ENCODE data around the gene GRIK2.

GRIK2 gene

DNA sequence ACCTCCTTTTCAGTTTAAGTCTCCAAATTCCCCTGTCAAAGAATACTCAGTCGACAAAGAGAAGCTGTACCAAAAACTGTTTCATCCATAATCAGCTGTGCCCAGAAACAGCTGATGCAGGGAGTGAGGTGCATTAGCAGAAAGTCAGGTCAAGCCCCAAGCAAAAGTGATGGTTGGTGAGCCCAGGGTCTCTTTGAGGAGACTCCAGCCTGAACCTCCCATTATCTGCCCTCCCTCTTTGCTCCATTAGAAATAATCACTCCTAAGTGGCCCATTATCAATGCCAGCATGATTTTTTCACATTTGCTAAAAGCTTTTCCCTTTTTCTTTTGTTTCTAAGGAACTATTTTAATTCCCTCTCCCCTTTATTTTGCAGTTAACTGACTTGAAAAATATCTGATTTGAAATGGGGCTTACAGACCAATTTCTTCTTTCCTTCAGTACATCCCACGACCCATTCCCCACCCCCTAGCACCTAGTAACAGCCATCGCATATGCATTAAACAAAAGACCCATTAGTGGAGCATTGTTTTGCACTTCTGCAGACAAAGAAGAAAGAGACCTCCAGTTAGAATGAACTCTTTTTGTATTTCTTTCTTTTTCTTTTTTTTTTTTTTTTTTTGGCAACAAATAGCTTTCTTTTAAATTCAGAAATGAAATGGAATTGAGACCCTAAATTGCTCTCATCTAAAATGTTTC, 257.0 kb downstream of the GRIK2 start:
- DNase-seq = no peak

DNA sequence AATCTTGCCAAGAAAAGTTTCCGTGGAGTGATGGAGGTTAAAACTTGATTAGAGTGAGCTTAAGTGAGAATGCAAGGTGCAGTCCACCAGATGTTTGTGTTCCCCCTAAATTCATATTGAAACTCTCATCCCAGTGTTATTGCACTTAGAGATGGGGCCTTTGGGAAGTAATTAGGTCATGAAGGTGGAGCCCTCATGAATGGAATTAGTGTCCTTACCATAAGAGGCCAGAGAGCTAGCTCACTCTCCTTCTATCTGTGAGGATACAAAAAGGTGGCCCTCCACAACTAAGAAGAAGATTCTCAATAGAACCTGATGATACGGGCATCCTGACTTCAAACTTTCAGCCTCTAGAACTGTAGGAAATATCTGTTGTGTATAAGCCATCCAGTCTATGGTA, 258.6 kb downstream of the GRIK2 start:
- DNase-seq = no peak

DNA sequence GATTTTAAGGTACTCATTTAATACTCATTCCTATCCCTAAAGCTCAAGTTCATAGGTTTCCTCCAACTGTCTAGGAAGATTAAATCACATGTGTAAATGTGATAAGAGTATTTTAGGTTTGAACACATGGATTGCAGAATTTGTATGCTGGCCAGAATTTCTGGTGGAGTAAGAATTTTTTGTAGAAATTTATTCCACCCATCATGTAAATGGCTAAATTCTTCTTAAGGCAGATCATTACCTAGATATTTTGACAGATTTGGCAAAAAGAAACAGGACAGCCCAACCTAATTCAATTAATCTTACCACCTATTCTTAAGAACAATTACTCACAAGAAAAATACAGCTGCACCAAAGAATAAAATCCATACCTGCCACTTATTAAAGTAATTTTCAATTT, 261.6 kb downstream of the GRIK2 start:
- no peak for DNase-seq

DNA sequence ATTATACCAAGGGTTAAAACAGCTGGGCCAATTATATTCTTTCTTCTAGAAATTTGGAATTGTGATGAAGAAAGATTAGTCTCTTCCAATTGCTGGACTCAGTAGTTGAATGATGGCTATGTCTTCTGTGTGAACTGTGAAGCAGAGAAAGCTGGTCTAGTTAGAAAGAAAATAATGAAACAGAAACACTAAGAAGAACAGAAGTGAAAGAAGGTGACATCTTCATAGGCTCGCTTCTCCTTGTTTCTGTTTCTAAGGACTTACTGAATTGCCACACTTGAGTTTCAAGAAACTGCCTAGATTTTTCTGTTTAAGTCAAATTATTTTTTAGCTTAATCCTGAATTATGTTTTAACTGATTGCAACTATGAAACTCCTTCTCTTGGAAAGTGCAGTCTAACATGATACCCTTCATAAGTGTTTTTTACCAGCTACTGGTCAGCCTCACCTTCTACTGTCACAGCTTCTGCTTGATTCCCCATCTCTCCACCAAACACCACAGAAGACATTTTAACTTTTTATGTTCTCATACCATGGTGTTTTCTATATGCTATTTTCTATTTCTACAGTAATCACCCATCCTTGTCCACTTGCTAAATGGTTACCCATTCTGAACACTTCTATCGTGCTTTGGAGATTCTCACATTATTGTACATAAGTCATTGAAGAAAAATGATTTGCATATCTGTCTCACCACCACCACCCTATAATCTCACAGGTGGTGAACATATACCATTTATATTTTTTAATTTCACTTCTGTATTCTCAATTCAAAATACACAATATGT, 268.8 kb downstream of the GRIK2 start:
- no peak for DNase-seq

DNA sequence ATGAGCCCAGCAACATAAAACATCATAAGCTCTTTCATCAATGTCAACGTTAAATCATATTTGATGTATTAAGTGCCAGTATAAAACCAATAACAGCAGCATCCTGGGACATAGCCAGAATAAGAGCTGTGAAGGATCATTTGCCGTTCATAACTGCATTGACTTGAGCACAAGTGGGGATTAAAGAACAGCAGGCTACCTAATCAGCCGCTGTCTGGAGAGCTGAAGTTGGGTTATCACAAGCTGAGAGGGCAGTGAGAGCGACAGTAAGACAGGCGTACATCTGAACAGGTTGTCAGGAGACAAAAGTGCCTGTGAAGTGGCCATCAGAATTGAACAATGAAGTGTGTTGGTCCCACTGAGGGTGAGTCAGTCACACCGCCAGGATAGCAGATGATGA, 269.6 kb downstream of the GRIK2 start:
- DNase-seq = no peak

DNA sequence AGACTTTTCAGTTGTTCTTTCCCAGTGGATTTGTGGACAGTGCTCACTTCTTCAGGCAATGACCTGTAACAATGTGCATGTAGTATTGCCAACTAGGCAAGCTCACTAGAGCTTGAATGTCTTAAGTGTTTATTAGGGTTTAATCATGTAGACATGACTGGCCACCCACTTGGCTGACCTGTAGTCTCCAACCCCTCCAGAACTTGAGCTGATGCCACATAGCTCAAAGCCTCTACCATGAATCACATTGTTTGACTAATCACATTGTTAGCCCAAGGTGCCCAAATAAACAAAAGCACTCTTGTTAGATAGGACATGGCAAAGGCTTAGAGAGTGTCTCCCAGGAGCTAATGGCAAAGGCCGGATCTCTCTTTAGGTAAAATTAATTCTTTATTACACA, 272.7 kb downstream of the GRIK2 start:
- DNase-seq = no peak

DNA sequence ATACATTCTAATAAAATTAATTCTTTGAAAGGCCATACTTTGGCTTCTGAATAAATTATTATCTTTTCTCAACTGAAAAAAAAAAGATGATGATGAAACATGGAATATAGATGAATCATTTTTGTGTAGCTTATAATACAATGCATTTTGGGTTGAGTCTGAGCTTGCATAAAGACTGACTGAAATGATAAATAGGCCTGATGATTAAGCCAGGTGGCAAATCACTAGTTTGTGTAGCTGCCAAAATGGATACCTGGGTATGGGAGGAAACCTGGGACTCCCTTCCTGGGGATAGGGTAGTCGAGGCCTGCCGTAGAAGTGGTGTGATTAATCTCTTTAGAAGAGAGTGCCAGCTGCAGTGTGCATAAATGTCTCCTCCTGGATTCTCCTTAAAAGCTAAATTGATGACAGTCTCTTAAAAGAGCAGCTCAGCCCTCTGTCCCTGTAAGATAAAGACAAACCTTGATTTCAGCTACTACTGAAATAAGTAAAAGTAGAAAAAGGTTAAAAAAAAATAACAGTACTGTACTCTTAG, 275.1 kb downstream of the GRIK2 start:
- DNase-seq = no peak

DNA sequence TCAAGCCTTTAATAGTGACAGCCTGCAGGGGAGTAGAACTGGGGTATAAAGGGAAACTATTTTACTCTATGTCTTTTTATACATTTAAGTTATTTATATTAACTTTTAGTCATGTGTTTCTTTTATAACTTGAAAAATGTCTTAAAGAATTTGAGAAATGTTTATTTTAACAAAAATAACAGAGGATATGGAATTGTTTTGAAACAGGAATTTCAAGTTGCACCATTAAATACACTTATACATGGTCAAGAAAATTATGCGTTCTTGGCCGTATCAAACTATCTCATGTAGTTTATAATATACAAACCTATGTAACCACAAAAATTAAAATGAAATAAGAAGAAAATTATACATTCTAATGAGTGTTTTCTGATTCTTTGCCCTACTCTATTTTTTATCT, 282.7 kb downstream of the GRIK2 start:
- no peak for DNase-seq

DNA sequence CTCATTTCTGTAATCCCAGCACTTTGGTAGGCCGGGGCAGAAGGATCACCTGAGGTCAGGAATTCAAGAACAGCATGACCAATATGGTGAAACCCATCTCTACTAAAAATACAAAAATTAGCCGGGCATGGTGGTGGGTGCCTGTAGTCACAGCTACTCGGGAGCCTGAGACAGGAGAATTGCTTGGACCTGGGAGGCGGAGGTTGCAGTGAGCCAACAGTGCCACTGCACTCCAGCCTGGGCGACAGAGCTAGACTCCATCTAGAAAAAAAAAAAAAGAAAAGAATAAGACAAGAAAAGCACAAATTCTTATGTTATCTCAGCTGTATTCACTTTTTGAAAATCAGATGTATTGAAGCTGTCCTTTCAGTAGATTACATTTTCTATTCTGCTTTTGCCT, 289.4 kb downstream of the GRIK2 start:
- DNase-seq = no peak

DNA sequence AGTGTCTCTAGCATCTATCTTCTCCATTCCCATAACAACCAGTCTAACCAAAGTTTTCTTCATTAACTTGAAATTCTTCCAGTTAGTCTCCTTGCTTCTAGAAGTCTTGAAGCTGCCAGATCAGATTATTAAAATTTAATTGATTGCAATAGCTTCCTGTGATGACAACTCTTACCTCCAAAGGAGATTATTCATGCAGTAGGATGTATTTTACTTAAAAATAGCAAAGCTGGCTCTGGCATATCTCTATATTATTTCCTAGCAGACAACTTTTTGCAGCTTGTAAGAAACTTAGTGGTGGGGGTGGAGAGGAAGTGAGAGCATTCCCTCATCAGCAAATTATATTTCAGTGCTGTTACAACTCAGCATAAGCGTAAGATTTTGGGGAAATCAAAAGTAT, 290.4 kb downstream of the GRIK2 start:
- no peak for DNase-seq

DNA sequence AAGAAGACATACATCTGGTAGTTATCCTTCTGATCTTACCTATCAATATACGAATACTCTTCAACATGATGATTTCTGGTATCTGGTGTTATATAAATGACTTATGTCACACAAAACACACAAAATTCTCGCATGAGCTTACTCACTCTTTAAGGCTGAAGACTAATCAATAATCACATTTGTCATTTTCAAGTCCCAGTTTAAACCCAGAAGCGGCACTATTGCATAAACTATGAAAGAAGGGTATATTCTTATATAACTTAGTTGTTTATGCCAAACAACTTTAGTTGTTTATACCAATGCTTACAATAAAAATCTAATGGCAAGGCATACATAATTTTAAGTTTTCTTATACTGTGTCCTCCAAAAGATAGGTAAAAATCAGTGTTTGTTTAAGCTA, 293.1 kb downstream of the GRIK2 start:
- DNase-seq = no peak

DNA sequence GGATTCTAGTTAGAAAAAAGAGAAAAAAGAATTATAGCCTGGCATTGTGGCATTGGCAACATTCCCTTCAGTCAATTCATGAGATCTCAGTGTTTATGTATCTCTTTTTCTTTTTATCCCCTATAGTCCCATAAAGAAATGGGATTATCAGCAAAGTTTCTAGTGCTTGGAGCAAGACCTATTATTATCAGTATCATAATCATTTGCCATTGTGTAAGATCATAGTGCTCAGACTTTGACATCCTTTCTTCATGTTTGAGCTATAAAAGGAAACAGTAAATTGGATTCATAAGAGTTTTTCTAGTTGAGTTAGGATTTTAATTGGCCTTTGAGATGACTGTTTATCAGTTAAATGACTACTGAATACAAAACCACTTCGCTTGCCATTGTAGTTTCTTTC, 295.6 kb downstream of the GRIK2 start:
- DNase-seq = no peak

DNA sequence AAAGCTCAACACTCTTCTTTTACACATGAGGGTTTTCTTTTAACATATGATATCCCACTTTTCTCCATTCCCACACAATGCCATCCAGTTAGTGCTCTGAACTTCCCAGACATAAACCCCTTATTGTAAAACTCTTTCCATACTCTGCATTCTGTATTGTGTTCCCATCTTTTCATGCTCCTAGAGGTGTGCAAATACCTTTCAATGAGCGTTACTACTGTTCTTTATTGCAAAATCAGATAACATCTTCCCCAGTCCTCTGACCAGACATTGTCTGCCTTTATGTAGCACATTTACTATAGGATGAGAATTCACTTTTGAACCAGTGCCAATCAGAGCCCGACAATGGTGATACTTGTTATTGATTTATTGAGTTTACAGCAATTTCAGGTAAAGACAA, 296.2 kb downstream of the GRIK2 start:
- DNase-seq = no peak

DNA sequence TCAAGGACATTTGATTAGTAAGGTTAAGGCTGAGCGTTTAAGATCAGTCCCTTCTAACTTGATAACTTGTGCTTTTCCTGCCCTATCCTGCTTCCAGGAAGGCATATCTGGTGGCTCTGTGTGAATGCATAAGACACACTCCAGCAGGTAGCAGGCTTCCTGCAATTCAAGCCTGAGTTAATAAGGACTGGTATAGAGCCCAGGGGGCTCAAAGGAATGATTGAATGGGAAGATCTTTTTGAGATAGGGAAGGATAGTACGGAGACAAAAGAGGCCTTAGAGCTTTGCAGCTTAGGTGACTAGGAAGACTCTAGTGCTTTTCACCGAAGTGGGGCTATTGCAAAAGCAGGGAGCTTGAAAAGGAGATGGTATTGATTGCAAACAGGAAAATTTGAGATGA, 307.1 kb downstream of the GRIK2 start:
- no peak for DNase-seq

DNA sequence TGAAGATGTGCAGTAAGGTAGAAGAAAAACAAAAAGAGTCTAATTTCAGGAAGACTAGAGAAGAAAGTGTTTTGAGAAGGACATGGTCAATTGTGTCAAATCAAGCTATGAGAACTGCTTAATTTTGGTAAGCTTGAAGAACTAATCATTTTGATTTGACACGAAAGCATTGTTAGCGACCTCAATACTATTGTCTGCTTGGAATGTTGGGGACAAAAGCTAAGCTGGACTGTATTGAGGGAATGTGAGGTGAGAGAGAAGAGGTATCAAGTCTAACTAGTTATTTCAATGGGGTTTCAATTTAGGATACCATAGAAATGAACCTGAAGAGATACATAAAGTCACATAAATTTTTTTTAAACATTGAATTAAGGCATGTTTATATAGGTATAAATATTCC, 309.8 kb downstream of the GRIK2 start:
- DNase-seq = no peak

DNA sequence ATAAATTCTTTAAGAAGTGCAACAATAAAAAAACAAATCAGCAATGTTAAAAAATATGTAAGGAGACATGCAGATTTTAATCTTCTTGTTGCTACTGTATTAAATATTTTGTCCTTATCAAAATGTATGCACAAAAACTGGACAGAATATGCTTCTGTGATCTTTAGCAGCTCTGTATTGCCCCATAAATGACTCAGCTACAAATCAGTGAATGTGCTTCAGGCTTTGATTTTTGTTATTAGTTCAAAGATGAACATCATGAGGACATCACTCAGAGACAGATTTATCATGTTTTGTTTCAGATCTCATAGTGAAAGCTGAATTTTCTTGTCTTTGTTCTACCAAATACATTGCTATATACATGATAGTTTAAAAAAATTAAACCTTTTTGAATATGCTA, 312.4 kb downstream of the GRIK2 start:
- DNase-seq = no peak

DNA sequence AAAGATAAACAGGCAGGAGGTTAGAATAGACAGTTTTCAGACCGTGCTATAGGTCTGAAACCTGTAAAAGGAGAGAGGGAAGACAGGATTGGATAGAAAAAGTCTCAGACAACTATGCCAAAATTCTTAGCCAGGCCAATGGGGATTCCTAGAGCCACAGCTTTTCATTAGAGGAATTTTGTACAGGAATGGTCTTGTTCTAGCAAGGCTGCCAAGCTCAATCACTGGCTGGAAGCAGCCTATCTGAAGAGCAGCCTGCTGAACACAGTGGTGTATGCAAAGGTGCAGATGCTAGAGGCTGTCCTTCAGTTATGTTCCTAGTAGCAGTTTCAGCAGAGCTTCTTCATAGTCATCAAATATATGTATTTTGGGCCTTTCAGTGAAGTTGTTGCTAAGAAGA, 313.1 kb downstream of the GRIK2 start:
- DNase-seq = no peak

DNA sequence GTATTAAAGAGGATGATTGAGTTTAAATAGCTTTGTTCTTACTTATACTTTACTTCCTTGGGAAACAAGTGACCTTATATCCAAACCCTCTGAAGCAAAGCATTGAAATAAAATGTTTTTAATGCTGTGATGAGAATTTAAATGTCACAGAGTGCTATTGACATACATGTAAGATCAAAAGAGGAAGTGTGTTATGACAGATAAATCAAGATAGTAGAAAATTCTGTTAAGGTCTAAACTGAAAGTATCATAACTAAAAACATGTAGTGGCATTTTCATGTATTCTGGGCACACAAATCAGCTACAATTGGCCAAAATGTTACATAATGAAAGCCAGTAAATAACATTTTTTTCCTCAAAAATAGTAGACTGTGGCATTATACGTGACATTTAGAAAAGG, 318.0 kb downstream of the GRIK2 start:
- no peak for DNase-seq

DNA sequence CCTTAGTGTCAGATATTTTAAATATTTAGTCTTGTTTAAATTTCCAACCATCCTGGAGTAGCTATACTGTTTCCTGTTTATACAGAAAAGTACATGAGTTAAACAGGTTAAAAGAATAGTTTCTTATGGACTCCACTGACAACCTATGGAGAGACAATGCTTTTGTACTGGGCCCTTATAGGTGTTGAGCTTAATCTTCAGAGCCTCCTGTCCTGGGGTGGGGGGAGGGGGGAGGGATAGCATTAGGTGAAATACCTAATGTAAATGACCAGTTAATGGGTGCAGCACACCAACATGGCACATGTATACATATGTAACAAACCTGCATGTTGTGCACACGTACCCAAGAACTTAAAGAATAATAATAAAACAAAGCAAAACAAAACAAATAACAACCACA, 322.9 kb downstream of the GRIK2 start:
- DNase-seq = no peak

DNA sequence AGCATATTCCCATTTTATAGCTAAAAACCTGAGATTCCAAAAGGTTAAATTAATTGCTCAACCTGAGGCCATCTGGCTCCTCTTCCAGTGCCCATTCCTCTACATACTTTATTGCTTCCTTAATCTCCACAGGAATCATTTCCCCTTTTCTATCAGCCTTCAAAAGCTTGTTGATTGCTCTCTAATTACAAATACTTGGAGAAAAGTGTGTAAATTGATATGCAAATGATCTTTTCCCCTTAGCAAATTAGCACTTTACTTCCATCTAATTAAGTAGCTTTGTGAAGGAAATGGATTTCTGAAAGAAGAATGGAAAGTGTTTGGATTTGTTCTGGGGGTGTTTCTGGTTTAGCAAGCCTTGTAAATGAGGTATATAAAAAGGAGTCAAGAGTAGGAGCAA, 323.3 kb downstream of the GRIK2 start:
- DNase-seq = no peak

DNA sequence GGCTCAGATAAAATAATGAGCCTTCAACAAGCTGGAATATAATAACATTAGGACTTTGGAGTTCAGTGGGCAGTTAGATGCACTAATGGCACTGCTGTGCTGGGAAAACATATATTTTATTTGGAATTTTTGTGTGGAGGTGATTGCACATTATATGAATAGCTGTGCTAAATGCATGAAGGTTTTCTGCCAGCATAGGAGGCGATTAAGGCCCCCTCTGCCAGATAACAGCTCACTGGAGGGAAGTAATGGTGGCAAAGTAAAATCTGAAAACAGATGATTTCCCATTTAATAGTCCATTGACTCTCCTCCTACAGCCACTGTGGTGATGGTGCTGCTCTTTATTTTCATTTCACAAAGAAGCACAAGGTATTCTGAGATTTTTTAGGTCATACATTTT, 326.0 kb downstream of the GRIK2 start:
- DNase-seq = no peak

DNA sequence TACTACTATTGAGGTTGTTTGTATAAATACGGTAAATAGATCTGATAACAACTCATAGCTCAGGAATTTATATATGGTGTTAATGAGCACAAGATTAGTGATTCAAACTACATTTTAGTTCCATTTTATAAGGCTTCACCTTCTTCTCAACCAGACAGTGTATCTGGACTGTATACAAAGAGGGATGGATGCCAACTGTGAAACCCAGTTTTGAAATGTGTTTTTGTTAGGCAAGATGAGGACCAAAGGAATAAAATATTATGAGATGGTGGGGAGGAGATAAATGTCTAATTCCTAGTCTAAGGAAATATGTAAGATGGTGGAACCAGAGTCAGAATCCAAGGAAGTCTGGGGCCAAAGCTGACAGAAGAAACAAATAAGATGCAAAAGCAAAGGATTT, 329.0 kb downstream of the GRIK2 start:
- DNase-seq = no peak

DNA sequence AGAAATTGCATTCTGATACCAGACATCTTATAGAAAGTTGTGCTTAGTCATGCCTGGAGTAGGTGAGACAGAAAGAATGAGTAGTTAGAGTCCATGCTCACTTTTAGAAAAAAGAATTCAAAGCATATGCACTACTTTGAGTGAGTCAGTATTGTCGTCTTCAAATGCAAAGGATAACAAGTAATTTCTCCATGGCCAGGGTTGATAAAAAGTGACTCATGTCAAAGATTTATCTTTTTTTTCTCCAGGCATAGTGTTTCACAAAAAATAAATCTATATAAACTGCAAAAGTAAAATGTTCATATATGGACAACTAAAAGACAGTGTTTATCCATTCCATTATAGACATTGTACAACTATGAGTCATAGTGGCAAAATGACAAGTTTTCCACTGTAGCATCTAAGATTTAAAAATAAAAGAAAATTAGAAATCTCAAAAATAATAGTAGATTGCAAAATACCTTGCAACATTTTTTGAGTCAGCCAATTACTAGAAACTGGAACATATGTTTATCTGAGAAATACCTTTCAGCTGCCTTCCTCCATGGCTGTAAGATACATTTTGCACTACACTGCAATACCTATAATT, 329.6 kb downstream of the GRIK2 start:
- no peak for DNase-seq

DNA sequence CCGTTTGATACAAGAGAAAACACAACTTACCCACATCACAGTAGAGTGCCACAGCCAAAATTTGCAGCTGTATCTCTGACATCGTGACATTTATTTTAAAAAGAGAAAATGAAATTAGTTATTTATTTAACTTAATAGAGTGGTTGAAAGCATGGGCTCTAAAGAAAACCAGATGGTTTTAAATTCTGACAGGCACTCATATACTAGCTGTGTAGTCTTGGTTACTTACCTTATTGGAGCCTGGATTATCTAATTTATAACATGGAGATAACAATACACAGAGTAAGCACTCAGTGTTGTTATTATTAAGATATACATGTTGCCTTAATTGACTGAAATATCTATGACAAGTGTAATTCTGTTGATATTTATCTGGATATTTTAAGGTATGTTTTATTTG, 334.9 kb downstream of the GRIK2 start:
- no peak for DNase-seq
